PC-3 (cell line): ENCODE data around the gene PLPP7. TPM values are rescaled to one million over a fixed set of nuclear protein-coding genes. Genes with fewer than 3 reads are reported as not detected.

Experiments used
- ATAC-seq: fragments of 200-7000 bp; cut with Tn5 transposase; 2 replicates; pipeline ENCODE4 v1.9.1; 2020; ENCODE audit warnings: mild to moderate bottlenecking, moderate library complexity
- BruUV-seq: library from RNA; stranded (reverse); fragments of 400-500 nt; replicated peaks from 2 replicates; lab custom pipeline; 2021; lab: Mats Ljungman, UMichigan
- CTCF ChIA-PET: fragments of 300-600 bp; sonication (Branson Sonifier 250); formaldehyde crosslinking; loops from one replicate; lab custom pipeline; 2022; ENCODE audit warnings: antibody characterized with exemption; lab: Charles Lee
- POLR2A ChIA-PET: fragments of 300-600 bp; sonication (Branson Sonifier 250); formaldehyde crosslinking; loops from one replicate; lab custom pipeline; 2022; ENCODE audit warnings: antibody characterized with exemption; ENCODE audit not compliant: unreplicated experiment; lab: Charles Lee
- DNase-seq: peaks from one replicate; pipeline ENCODE4 v3.0.0-alpha.2; 2015
- H2AFZ ChIP-seq: fragments of 300-600 bp; sonication (generic); 2 replicates; pipeline ENCODE4 v1.6.0; 2016; ENCODE audit warnings: antibody characterized with exemption, low read length
- H3F3A ChIP-seq: fragments of 300-600 bp; sonication (generic); one replicate; pipeline ENCODE4 v1.6.0; 2017; ENCODE audit warnings: antibody characterized with exemption, low read length, control low read depth, mild to moderate bottlenecking; ENCODE audit not compliant: unreplicated experiment
- H3K27ac ChIP-seq: fragments of 300-600 bp; sonication (generic); 2 replicates; pipeline ENCODE4 v1.5.1; 2016; ENCODE audit warnings: mild to moderate bottlenecking, low read length
- H3K27me3 ChIP-seq: fragments of 300-600 bp; sonication (generic); 2 replicates; pipeline ENCODE4 v1.6.1; 2016; ENCODE audit warnings: low read length, mixed read lengths
- H3K36me3 ChIP-seq: fragments of 300-600 bp; sonication (generic); 2 replicates; pipeline ENCODE4 v1.6.1; 2016; ENCODE audit warnings: low read depth, mixed run types, low read length, mixed read lengths
- H3K4me1 ChIP-seq: fragments of 300-600 bp; sonication (generic); 2 replicates; pipeline ENCODE4 v1.5.1; 2016; ENCODE audit warnings: low read length; ENCODE audit not compliant: insufficient read depth
- H3K4me2 ChIP-seq: fragments of 300-600 bp; sonication (generic); 2 replicates; pipeline ENCODE4 v1.6.0; 2016; ENCODE audit warnings: low read length
- H3K4me3 ChIP-seq: fragments of 300-600 bp; sonication (generic); 2 replicates; pipeline ENCODE4 v1.5.1; 2016; ENCODE audit warnings: mild to moderate bottlenecking, low read length, mixed read lengths
- H3K79me2 ChIP-seq: fragments of 300-600 bp; sonication (generic); 2 replicates; pipeline ENCODE4 v1.6.1; 2017; ENCODE audit warnings: low read length, mixed read lengths
- H3K9ac ChIP-seq: fragments of 300-600 bp; sonication (generic); 2 replicates; pipeline ENCODE4 v1.6.0; 2016; ENCODE audit warnings: mild to moderate bottlenecking, low read length
- H3K9me2 ChIP-seq: fragments of 300-600 bp; sonication (generic); replicated peaks from 2 replicates; pipeline ENCODE4 v1.6.1; 2016; ENCODE audit warnings: mixed run types, low read length, mixed read lengths
- H3K9me3 ChIP-seq: fragments of 300-600 bp; sonication (generic); 2 replicates; pipeline ENCODE4 v1.6.1; 2016; ENCODE audit warnings: low read length, mixed read lengths
- H4K20me1 ChIP-seq: fragments of 300-600 bp; sonication (generic); 2 replicates; pipeline ENCODE4 v1.6.1; 2016; ENCODE audit warnings: low read length, mixed read lengths
- EZH2 ChIP-seq: fragments of 300-600 bp; sonication (generic); IDR thresholded peaks from one replicate; pipeline ENCODE4 v1.6.1; 2017; ENCODE audit warnings: antibody characterized with exemption, mild to moderate bottlenecking, low read length; ENCODE audit not compliant: unreplicated experiment
- EZH2phosphoT487 ChIP-seq: fragments of 300-600 bp; sonication (generic); IDR thresholded peaks from 2 replicates; pipeline ENCODE4 v1.6.1; 2018; ENCODE audit warnings: mild to moderate bottlenecking, antibody characterized with exemption, low read length, borderline replicate concordance
- intact Hi-C: fragments of 100-400 bp; cut with micrococcal nuclease; formaldehyde crosslinking; loops from 2 replicates; pipeline ENCODE4 v1.9.0; 2023
- total RNA-seq: library from RNA; depleted of rRNA; stranded (reverse); fragments of >200 nt; gene quantifications from 2 replicates; pipeline ENCODE4 v1.2.3, GENCODE V29; 2014
- TF ChIP-seq, protein P1 (sequence below): fragments of 300-600 bp; sonication (generic); conservative IDR thresholded peaks from 2 replicates; pipeline ENCODE4 v1.5.1; 2017; ENCODE audit warnings: antibody characterized with exemption, low read depth, mild to moderate bottlenecking, low read length

The PLPP7 gene
- total RNA-seq, 1 experiment from 2014 or later = not detected

DNA sequence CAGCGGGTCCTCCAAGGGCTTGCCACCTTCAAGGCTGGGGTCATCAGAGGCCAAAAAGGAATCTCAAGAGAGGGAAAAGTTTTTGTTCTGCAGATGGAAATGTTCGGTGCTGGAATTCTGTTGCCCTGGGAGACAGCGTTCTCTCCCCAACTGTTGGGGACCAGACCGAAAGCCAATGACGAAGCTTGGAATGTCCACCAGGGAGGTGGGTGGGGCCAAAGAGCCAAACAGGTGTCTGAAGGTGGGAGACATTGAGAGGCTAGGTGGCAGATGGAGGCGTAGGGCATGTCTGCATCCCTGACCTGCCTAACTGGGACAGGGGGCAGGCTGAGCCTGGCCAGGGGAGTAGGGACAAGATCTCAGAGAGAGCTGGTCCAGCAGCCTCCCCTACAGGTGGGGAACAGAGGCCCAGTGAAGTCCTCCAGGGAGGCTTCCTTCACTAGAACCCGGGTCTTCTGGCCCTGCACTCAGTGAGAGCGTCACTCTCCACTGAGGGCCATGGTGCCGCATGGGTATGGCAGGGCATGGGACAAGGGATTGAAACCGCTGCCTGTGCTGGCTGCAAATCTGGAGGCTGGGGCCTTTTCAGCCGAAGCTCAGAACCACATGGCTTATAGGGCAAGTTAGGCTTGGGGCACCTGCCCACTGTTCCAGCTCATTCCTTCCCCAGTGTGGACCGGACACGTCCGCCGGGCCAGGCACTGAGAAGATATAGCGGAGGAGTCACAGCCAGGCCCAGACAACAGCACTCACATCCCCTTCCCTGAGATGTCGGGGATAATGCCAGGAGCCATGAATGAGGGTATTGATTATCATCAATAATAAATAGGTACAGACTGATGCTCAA, 8.2 kb upstream of the PLPP7 start:
- BruUV-seq = no TSS peak
- Histone ChIP-seq H3F3A (no peaks in the 10 kb centered on the region), H2AFZ (no peak overlapping the region), H3K4me3 (no peak overlapping the region), H4K20me1 (no peaks in the 10 kb centered on the region), H3K27ac (no peak overlapping the region), H3K9me3 (no peaks in the 10 kb centered on the region), H3K36me3 (no peaks in the 10 kb centered on the region), H3K27me3 (peaks cover 11% of the 10 kb centered on the region), H3K4me1 (no peaks in the 10 kb centered on the region), H3K4me2 (no peak overlapping the region), H3K9ac (no peak overlapping the region), H3K79me2 (no peaks in the 10 kb centered on the region), H3K9me2 (no peaks in the 10 kb centered on the region)
- ATAC-seq = no peak
- no peak for DNase-seq
- POLR2A ChIA-PET = no interaction called here
- intact Hi-C loops = no loop called here
- CTCF ChIA-PET = no interaction called here
- no peak for TF ChIP-seq EZH2phosphoT487
- no peak for TF ChIP-seq EZH2
- TF ChIP-seq, protein P1, sequence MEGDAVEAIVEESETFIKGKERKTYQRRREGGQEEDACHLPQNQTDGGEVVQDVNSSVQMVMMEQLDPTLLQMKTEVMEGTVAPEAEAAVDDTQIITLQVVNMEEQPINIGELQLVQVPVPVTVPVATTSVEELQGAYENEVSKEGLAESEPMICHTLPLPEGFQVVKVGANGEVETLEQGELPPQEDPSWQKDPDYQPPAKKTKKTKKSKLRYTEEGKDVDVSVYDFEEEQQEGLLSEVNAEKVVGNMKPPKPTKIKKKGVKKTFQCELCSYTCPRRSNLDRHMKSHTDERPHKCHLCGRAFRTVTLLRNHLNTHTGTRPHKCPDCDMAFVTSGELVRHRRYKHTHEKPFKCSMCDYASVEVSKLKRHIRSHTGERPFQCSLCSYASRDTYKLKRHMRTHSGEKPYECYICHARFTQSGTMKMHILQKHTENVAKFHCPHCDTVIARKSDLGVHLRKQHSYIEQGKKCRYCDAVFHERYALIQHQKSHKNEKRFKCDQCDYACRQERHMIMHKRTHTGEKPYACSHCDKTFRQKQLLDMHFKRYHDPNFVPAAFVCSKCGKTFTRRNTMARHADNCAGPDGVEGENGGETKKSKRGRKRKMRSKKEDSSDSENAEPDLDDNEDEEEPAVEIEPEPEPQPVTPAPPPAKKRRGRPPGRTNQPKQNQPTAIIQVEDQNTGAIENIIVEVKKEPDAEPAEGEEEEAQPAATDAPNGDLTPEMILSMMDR = no peak

DNA sequence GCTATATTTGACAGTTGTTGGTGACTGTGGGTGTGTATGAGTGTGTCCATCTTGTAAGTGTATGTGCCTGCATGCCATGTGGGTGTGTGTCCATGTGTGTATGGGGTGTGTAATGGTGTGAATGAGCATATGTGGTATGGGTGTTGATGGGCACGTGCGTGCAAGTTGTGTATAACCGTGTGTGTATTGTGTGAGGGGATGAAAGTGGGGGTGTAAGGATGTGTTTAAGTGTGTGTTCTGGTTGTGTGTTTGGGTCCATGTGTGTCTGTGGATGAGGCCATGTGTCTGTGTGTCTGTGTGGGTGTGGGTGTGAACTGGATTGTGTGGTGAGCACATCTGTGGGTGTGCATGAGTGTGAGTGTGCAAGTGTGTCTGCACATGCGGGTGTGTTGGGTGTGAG, 7.3 kb upstream of the PLPP7 start:
- Histone ChIP-seq H3K4me3 (no peak overlapping the region), H3K9ac (no peak overlapping the region), H3F3A (no peaks in the 10 kb centered on the region), H3K27me3 (peaks cover 9% of the 10 kb centered on the region), H3K4me1 (no peaks in the 10 kb centered on the region), H2AFZ (no peak overlapping the region), H3K27ac (no peak overlapping the region), H3K36me3 (no peaks in the 10 kb centered on the region), H3K9me3 (no peaks in the 10 kb centered on the region), H4K20me1 (no peaks in the 10 kb centered on the region), H3K79me2 (no peaks in the 10 kb centered on the region), H3K9me2 (no peaks in the 10 kb centered on the region), H3K4me2 (no peak overlapping the region)
- intact Hi-C loops = no loop called here
- ChIA-PET CTCF (no interaction called here), POLR2A (no interaction called here)
- DNase-seq = no peak
- BruUV-seq = no TSS peak
- no peak for ATAC-seq
- TF ChIP-seq, protein P1 = no peak
- no peak for TF ChIP-seq EZH2
- TF ChIP-seq EZH2phosphoT487 = no peak
